CD4-positive, alpha-beta T cell (primary cell): ENCODE data around the gene CCL19. TPM values are rescaled to one million over a fixed set of nuclear protein-coding genes. Genes with fewer than 3 reads are reported as not detected.

Experiments
- ATAC-seq: fragments of 200-7000 bp; cut with Tn5 transposase; one replicate; pipeline ENCODE4 v1.10.0; 2022; ENCODE audit warnings: mild to moderate bottlenecking; ENCODE audit not compliant: poor library complexity
- CTCF ChIA-PET: fragments of 350-600 bp; sonication (Branson Sonifier 250); formaldehyde crosslinking; loops from one replicate; lab custom pipeline; 2021; ENCODE audit warnings: antibody characterized with exemption, inconsistent platforms; lab: Charles Lee
- POLR2A ChIA-PET: fragments of 350-600 bp; sonication (Branson Sonifier 250); formaldehyde crosslinking; loops from one replicate; lab custom pipeline; 2021; ENCODE audit warnings: antibody characterized with exemption, inconsistent platforms; lab: Charles Lee
- DNase-seq, 14 experiments: peaks; one replicate each; pipeline ENCODE4 v3.0.0-alpha.2; 2013 to 2020; ENCODE audit warnings: mixed read lengths in 2 of 14
- H3K27ac ChIP-seq, 2 donors: one replicate each; pipeline versions ENCODE4 v1.5.1 to v1.7.0; 2013; ENCODE audit warnings: low read length in 2 of 2, low read depth in 1 of 2, mild to moderate bottlenecking in 1 of 2
- H3K27me3 ChIP-seq, 2 experiments: 1 replicate in 1 of 2; 2 replicates in 1 of 2; pipeline versions ENCODE4 v1.6.1 to v1.7.0; 2013; ENCODE audit warnings: low read length in 2 of 2, control low read depth in 1 of 2, mild to moderate bottlenecking in 1 of 2, moderate library complexity in 1 of 2; ENCODE audit not compliant: insufficient read depth in 2 of 2, control insufficient read depth in 1 of 2
- H3K36me3 ChIP-seq: one replicate; pipeline ENCODE4 v1.6.1; 2013; ENCODE audit warnings: low read length, control low read depth; ENCODE audit not compliant: insufficient read depth
- H3K4me1 ChIP-seq: one replicate; pipeline ENCODE4 v1.6.1; 2013; ENCODE audit warnings: low read length, control low read depth; ENCODE audit not compliant: insufficient read depth
- H3K4me3 ChIP-seq: one replicate; pipeline ENCODE4 v1.5.1; 2013; ENCODE audit warnings: mild to moderate bottlenecking, low read length, moderate library complexity
- H3K9me3 ChIP-seq, 2 experiments: 1 replicate in 1 of 2; 2 replicates in 1 of 2; pipeline versions ENCODE4 v1.6.1 to v1.7.0; 2013; ENCODE audit warnings: low read length in 2 of 2, mild to moderate bottlenecking in 2 of 2, control low read depth in 1 of 2, moderate library complexity in 1 of 2; ENCODE audit not compliant: control insufficient read depth in 1 of 2, insufficient read depth in 1 of 2
- H3K27ac Mint-ChIP-seq: one replicate; pipeline ENCODE4 v1.8.0; 2020; ENCODE audit warnings: mixed read lengths
- H3K27me3 Mint-ChIP-seq: one replicate; pipeline ENCODE4 v1.8.0; 2021; ENCODE audit warnings: mixed read lengths
- H3K36me3 Mint-ChIP-seq: one replicate; pipeline ENCODE4 v1.8.0; 2021; ENCODE audit warnings: low read depth, mixed read lengths
- H3K4me1 Mint-ChIP-seq: one replicate; pipeline ENCODE4 v1.8.0; 2021; ENCODE audit warnings: low read depth, mixed read lengths
- H3K4me3 Mint-ChIP-seq: one replicate; pipeline ENCODE4 v1.8.0; 2020; ENCODE audit warnings: mild to moderate bottlenecking, mixed read lengths
- H3K9me3 Mint-ChIP-seq: one replicate; pipeline ENCODE4 v1.8.0; 2020; ENCODE audit warnings: mixed read lengths
- intact Hi-C, 2 experiments: fragments of 100-400 bp; cut with DNase I in 1 of 2; cut with micrococcal nuclease in 1 of 2; formaldehyde crosslinking; loops; one replicate each; pipeline versions ENCODE4 v1.15.1 to v1.9.0; 2023 to 2025; cut with DNase I, micrococcal nuclease
- total RNA-seq, 174 experiments: library from RNA in 2 of 174; stranded (reverse) in 2 of 174; gene quantifications; one replicate each; pipeline ENCODE4 v1.2.3 and lab custom pipeline; 2021 to 2026
- TF ChIP-seq, protein P1 (sequence below): fragments of 200-600 bp; IDR thresholded peaks from one replicate; pipeline ENCODE4 v1.8.0; 2022; ENCODE audit warnings: antibody characterized with exemption, mild to moderate bottlenecking

The CCL19 gene
- total RNA-seq, 2 experiments from 2014 or later: not detected

DNA sequence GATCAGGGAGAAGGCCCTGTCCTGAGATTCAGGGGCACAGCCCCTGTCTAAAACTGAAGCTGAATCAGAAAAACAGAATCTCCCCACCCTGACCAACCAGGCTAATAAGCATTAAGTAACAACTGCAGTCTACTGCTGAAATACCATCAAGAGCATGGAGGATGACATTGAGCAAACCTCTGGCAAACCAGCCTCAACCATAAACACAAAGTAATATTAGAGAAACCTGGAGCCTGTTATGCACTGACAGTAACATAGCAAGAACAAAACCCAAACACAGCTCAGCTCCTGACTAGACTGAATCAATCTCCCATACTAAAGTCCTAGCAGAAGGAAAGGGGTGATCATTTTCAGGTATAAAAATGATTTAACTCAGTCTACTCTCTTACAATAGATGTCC lies 43.6 kb upstream of the CCL19 start:
- no peaks in the 10 kb centered on the region for H3K4me1 Mint-ChIP-seq
- ChIA-PET POLR2A (no interaction called here), CTCF (no interaction called here)
- DNase-seq (no peak), ATAC-seq (no peak)
- Histone ChIP-seq H3K27ac (no peak overlapping the region), H3K4me1 (no peaks in the 10 kb centered on the region), H3K36me3 (no peaks in the 10 kb centered on the region), H3K9me3 (no peaks in the 10 kb centered on the region), H3K27me3 (no peaks in the 10 kb centered on the region), H3K4me3 (no peak overlapping the region)
- peaks cover 21% of the 10 kb centered on the region for H3K27me3 Mint-ChIP-seq
- intact Hi-C loops: no loop called here
- H3K27ac Mint-ChIP-seq: no peak overlapping the region
- H3K4me3 Mint-ChIP-seq: no peak overlapping the region
- no peaks in the 10 kb centered on the region for H3K9me3 Mint-ChIP-seq
- no peaks in the 10 kb centered on the region for H3K36me3 Mint-ChIP-seq
- TF ChIP-seq, protein P1, sequence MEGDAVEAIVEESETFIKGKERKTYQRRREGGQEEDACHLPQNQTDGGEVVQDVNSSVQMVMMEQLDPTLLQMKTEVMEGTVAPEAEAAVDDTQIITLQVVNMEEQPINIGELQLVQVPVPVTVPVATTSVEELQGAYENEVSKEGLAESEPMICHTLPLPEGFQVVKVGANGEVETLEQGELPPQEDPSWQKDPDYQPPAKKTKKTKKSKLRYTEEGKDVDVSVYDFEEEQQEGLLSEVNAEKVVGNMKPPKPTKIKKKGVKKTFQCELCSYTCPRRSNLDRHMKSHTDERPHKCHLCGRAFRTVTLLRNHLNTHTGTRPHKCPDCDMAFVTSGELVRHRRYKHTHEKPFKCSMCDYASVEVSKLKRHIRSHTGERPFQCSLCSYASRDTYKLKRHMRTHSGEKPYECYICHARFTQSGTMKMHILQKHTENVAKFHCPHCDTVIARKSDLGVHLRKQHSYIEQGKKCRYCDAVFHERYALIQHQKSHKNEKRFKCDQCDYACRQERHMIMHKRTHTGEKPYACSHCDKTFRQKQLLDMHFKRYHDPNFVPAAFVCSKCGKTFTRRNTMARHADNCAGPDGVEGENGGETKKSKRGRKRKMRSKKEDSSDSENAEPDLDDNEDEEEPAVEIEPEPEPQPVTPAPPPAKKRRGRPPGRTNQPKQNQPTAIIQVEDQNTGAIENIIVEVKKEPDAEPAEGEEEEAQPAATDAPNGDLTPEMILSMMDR: no peak

DNA sequence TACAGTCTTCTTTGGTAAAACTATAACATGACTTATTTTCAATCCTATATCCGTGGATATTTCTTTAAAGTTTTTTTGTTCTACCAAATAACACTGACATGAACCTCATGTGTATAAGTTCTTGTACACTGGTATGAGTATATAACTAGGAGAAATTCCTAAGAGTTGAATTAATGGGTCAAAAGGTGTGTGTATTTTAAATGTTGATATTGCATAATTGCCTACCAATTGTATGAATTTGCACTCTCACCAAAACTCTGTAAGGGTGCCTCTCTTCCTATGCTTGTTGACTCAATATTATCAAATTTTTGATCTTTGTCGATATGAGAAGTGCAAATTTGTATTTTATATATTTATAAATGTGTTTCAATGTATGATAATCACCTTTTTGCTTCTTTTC lies 41.8 kb upstream of the CCL19 start:
- no peak for DNase-seq
- POLR2A ChIA-PET: no interaction called here
- Mint-ChIP-seq H3K27me3 (peaks cover 7% of the 10 kb centered on the region), H3K4me1 (no peaks in the 10 kb centered on the region), H3K36me3 (no peaks in the 10 kb centered on the region), H3K4me3 (no peak overlapping the region), H3K27ac (no peak overlapping the region), H3K9me3 (no peaks in the 10 kb centered on the region)
- TF ChIP-seq, protein P1: no peak
- Histone ChIP-seq H3K4me3 (no peak overlapping the region), H3K4me1 (no peaks in the 10 kb centered on the region), H3K27ac (no peak overlapping the region), H3K9me3 (no peaks in the 10 kb centered on the region), H3K27me3 (no peaks in the 10 kb centered on the region), H3K36me3 (no peaks in the 10 kb centered on the region)
- intact Hi-C loops: no loop called here
- no peak for ATAC-seq
- CTCF ChIA-PET: no interaction called here

DNA sequence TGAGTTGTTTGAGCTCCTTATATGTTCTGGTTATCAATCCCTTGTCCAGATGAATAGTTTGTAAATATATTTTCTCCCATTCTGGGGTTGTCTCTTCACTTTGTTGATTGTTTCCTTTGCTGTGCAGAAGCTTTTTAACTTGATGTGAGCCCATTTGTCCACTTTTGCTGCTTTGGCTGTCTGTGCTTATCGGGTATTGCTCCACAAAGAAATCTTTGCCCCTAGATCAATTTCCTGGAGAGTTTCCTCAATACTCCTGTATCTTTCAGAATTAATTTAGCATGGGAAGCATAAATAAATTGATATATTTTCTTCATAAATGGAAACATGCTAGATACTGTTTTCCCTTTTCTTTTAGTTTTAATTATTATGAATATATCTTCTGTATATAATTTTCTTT lies 41.4 kb upstream of the CCL19 start:
- Histone ChIP-seq H3K9me3 (no peaks in the 10 kb centered on the region), H3K27me3 (no peaks in the 10 kb centered on the region), H3K4me3 (no peak overlapping the region), H3K27ac (no peak overlapping the region), H3K36me3 (no peaks in the 10 kb centered on the region), H3K4me1 (no peaks in the 10 kb centered on the region)
- ChIA-PET POLR2A (no interaction called here), CTCF (no interaction called here)
- TF ChIP-seq, protein P1: no peak
- Mint-ChIP-seq H3K27me3 (peaks cover 4% of the 10 kb centered on the region), H3K4me3 (no peak overlapping the region), H3K27ac (no peak overlapping the region), H3K4me1 (no peaks in the 10 kb centered on the region), H3K36me3 (no peaks in the 10 kb centered on the region), H3K9me3 (no peaks in the 10 kb centered on the region)
- no peak for DNase-seq
- intact Hi-C loops: no loop called here
- no peak for ATAC-seq
